ENCODE results near the gene MRPL52.
A peak's percentile ranks its signal among the peaks of the same experiment; 100 is the strongest.
"Not testable (repeated sequence)": the region's sequence is repeated elsewhere in the genome, so short reads cannot be mapped to it uniquely, and the experiment has no call there.

The MRPL52 gene

GRCh38 chr14:22841311-22841710 lies 11.6 kb downstream of the MRPL52 start:
- no peak for DNase-seq

GRCh38 chr14:22841769-22842168 lies 12.1 kb downstream of the MRPL52 start:
- DNase-seq, result no peak

GRCh38 chr14:22842211-22843122 lies 12.8 kb downstream of the MRPL52 start:
- DNase-seq, result no peak

GRCh38 chr14:22843123-22843925 lies 13.6 kb downstream of the MRPL52 start:
- DNase-seq, result no peak

- no peak for DNase-seq
Measured at GRCh38 chr14:22844221-22845102, 14.8 kb downstream of the MRPL52 start.

- DNase-seq, result no peak
Measured at GRCh38 chr14:22845103-22845394, 15.4 kb downstream of the MRPL52 start.

- DNase-seq, result no peak
Measured at GRCh38 chr14:22845821-22846625, 16.3 kb downstream of the MRPL52 start.

GRCh38 chr14:22846811-22847307 lies 17.2 kb downstream of the MRPL52 start:
- DNase-seq, result no peak

- DNase-seq, result peak; percentile 58
Measured at GRCh38 chr14:22847661-22848341, 18.1 kb downstream of the MRPL52 start.

GRCh38 chr14:22848351-22849164 lies 18.9 kb downstream of the MRPL52 start:
- DNase-seq, result peak; percentile 94

- DNase-seq, result peak; percentile 86
Measured at GRCh38 chr14:22849212-22849819, 19.6 kb downstream of the MRPL52 start.

- peak; percentile 93 for DNase-seq
Measured at GRCh38 chr14:22850944-22851764, 21.5 kb downstream of the MRPL52 start.

- DNase-seq, result not testable (repeated sequence)
Measured at GRCh38 chr14:22852178-22852577, 22.5 kb downstream of the MRPL52 start.

GRCh38 chr14:22852599-22852939 lies 22.9 kb downstream of the MRPL52 start:
- no peak for DNase-seq

GRCh38 chr14:22852940-22853767 lies 23.5 kb downstream of the MRPL52 start:
- peak; percentile 98 for DNase-seq

GRCh38 chr14:22854296-22854695 lies 24.6 kb downstream of the MRPL52 start:
- DNase-seq, result not testable (repeated sequence)

- DNase-seq, result no peak
Measured at GRCh38 chr14:22854963-22855724, 25.5 kb downstream of the MRPL52 start.

All from right forelimb (tissue), 1 donor.